SK-N-SH (cell line): ENCODE data around the gene APOM. TPM values are rescaled to one million over a fixed set of nuclear protein-coding genes. Genes with fewer than 3 reads are reported as not detected.
A peak's percentile ranks its signal among the peaks of the same experiment; 100 is the strongest.

Experiments used
- CTCF ChIA-PET: fragments of 300-600, 350-600 bp; formaldehyde crosslinking; extraction: SDS; loops from one replicate; lab custom pipeline; 2021; lab: Yijun Ruan, JAX
- POLR2A ChIA-PET: fragments of 350-600 bp; sonication (Branson Sonifier 250); formaldehyde crosslinking; extraction: SDS; loops from one replicate; lab custom pipeline; 2020; ENCODE audit warnings: antibody characterized with exemption, inconsistent platforms; lab: Yijun Ruan, JAX
- DNase-seq: peaks from one replicate; pipeline ENCODE4 v3.0.0; 2012
- H2AFZ ChIP-seq: fragments of 200-600 bp; sonication (generic); 2 replicates; pipeline ENCODE4 v1.8.1; 2016; ENCODE audit warnings: antibody characterized with exemption, mild to moderate bottlenecking, low read depth
- H3F3A ChIP-seq: fragments of 200-600 bp; sonication (generic); replicated peaks from 2 replicates; pipeline ENCODE3; 2016; ENCODE audit warnings: antibody characterized with exemption, mild to moderate bottlenecking; ENCODE audit not compliant: insufficient read depth
- H3K27ac ChIP-seq, 2 experiments: fragments of 200-500 bp in 1 of 2; fragments of 200-600 bp in 1 of 2; sonication (Bioruptor generic) in 1 of 2; sonication (generic), shearing (Covaris generic) in 1 of 2; 2 replicates each; pipeline versions ENCODE4 v1.5.1 to v1.6.1; 2014 to 2016; ENCODE audit warnings: low read depth in 2 of 2, inconsistent platforms in 1 of 2, low read length in 1 of 2, mild to moderate bottlenecking in 1 of 2, mixed read lengths in 1 of 2
- H3K27me3 ChIP-seq: fragments of 200-600 bp; sonication (generic), shearing (Covaris generic); 2 replicates; pipeline ENCODE4 v1.6.1; 2016; ENCODE audit warnings: mixed run types; ENCODE audit not compliant: insufficient read depth
- H3K36me3 ChIP-seq, 2 experiments: fragments of 200-500 bp in 1 of 2; fragments of 200-600 bp in 1 of 2; sonication (Bioruptor generic) in 1 of 2; sonication (generic) in 1 of 2; replicated peaks in 1 of 2; 2 replicates each; pipeline versions ENCODE3 to v1.5.1; 2014 to 2016; ENCODE audit warnings: low read length in 1 of 2, mild to moderate bottlenecking in 1 of 2; ENCODE audit not compliant: insufficient read depth in 2 of 2, control insufficient read depth in 1 of 2
- H3K4me1 ChIP-seq, 2 experiments: fragments of 200-500 bp in 1 of 2; fragments of 200-600 bp in 1 of 2; sonication (Bioruptor generic) in 1 of 2; sonication (generic), shearing (Covaris generic) in 1 of 2; 2 replicates each; pipeline versions ENCODE4 v1.5.1 to v1.6.1; 2014 to 2016; ENCODE audit warnings: low read depth in 1 of 2, low read length in 1 of 2, mixed run types in 1 of 2; ENCODE audit not compliant: insufficient read depth in 2 of 2, control insufficient read depth in 1 of 2
- H3K4me2 ChIP-seq: fragments of 200-600 bp; sonication (generic), shearing (Covaris generic); 2 replicates; pipeline ENCODE4 v1.6.1; 2017; ENCODE audit warnings: mixed run types
- H3K4me3 ChIP-seq, 2 experiments: fragments of 200-500 bp in 1 of 2; fragments of 200-600 bp in 1 of 2; sonication (Bioruptor generic) in 1 of 2; sonication (generic), shearing (Covaris generic) in 1 of 2; 2 replicates each; pipeline versions ENCODE4 v1.5.1 to v1.8.1; 2014 to 2016; ENCODE audit warnings: low read depth in 2 of 2, inconsistent platforms in 1 of 2, low read length in 1 of 2, mild to moderate bottlenecking in 1 of 2, mixed read lengths in 1 of 2, moderate library complexity in 1 of 2
- H3K79me2 ChIP-seq: fragments of 200-600 bp; sonication (generic); 2 replicates; pipeline ENCODE4 v1.8.1; 2017; ENCODE audit warnings: mild to moderate bottlenecking; ENCODE audit not compliant: insufficient read depth
- H3K9ac ChIP-seq: fragments of 200-600 bp; sonication (generic); 2 replicates; pipeline ENCODE4 v1.6.1; 2017; ENCODE audit warnings: mixed run types
- H3K9me2 ChIP-seq: fragments of 200-600 bp; sonication (generic); 2 replicates; pipeline ENCODE4 v1.6.1; 2017; ENCODE audit warnings: mixed run types
- H3K9me3 ChIP-seq: fragments of 200-600 bp; sonication (generic); 2 replicates; pipeline ENCODE4 v1.6.1; 2017; ENCODE audit warnings: mixed run types, mild to moderate bottlenecking, moderate library complexity
- H4K20me1 ChIP-seq: fragments of 200-600 bp; sonication (generic); 2 replicates; pipeline ENCODE4 v1.6.1; 2017; ENCODE audit warnings: mild to moderate bottlenecking, mixed run types; ENCODE audit not compliant: insufficient read depth
- CHD2 ChIP-seq: fragments of 150-350 bp; IDR thresholded peaks from 2 replicates; pipeline ENCODE4 v1.6.1; 2018; ENCODE audit warnings: low read length; ENCODE audit not compliant: partially characterized antibody
- IRF3 ChIP-seq: fragments of 150-350 bp; IDR thresholded peaks from 2 replicates; pipeline ENCODE4 v1.6.1; 2016; ENCODE audit warnings: mild to moderate bottlenecking, low read depth, low read length
- JUND ChIP-seq: IDR thresholded peaks from 2 replicates; pipeline ENCODE4 v1.4.0; 2012
- MEF2A ChIP-seq: IDR thresholded peaks from 2 replicates; pipeline ENCODE4 v1.4.0; 2012; ENCODE audit warnings: low read depth, borderline replicate concordance
- MXI1 ChIP-seq: IDR thresholded peaks from 2 replicates; pipeline ENCODE4 v1.6.1; 2012; ENCODE audit warnings: mild to moderate bottlenecking, low read depth, low read length, improper control_type of control experiment
- NRF1 ChIP-seq: IDR thresholded peaks from 2 replicates; pipeline ENCODE4 v1.6.1; 2012; ENCODE audit warnings: low read depth, mild to moderate bottlenecking, low read length
- POLR2AphosphoS5 ChIP-seq: IDR thresholded peaks from 2 replicates; pipeline ENCODE4 v1.6.1; 2012; ENCODE audit warnings: low read depth, low read length
- RAD21 ChIP-seq: IDR thresholded peaks from 2 replicates; pipeline ENCODE4 v1.6.1; 2012; ENCODE audit warnings: mild to moderate bottlenecking, low read length
- RCOR1 ChIP-seq: fragments of 150-350 bp; IDR thresholded peaks from 2 replicates; pipeline ENCODE4 v1.6.1; 2017; ENCODE audit warnings: antibody characterized with exemption, low read length
- REST ChIP-seq: IDR thresholded peaks from 2 replicates; pipeline ENCODE4 v1.6.1; 2012; ENCODE audit warnings: mild to moderate bottlenecking, low read depth, low read length, moderate library complexity
- RFX5 ChIP-seq: IDR thresholded peaks from 2 replicates; pipeline ENCODE4 v1.6.1; 2012; ENCODE audit warnings: mild to moderate bottlenecking, improper control_type of control experiment, low read length
- RXRA ChIP-seq: IDR thresholded peaks from 2 replicates; pipeline ENCODE4 v1.4.0; 2012; ENCODE audit warnings: low read depth, mild to moderate bottlenecking, borderline replicate concordance
- TAF1 ChIP-seq: IDR thresholded peaks from 2 replicates; pipeline ENCODE4 v1.6.1; 2012; ENCODE audit warnings: low read depth, mild to moderate bottlenecking, low read length, moderate library complexity, borderline replicate concordance
- TEAD4 ChIP-seq: IDR thresholded peaks from 2 replicates; pipeline ENCODE4 v1.4.0; 2012; ENCODE audit warnings: mild to moderate bottlenecking, borderline replicate concordance; ENCODE audit not compliant: insufficient read depth
- WGBS: methylation state at CpG from one replicate; pipeline ENCODE4 v1.1.6; 2017; ENCODE audit warnings: low lambda C conversion rate; 5-methylcytosine and 5-hydroxymethylcytosine counted together
- polyA plus RNA-seq, 3 experiments: library from polyadenylated mRNA; depleted of rRNA; stranded (reverse); fragments of >200 nt; gene quantifications; 2 replicates each; pipeline ENCODE4 v1.2.3, GENCODE V29; 2012

Gene APOM
- polyA plus RNA-seq, 1 of the 3 experiments (the other 2 are of a cell fraction) = 6.8 TPM

GRCh38 chr6:31636698-31637596, 18.7 kb upstream of the APOM start (continued):
- TF ChIP-seq REST = no peak

GRCh38 chr6:31639043-31639442, 16.7 kb upstream of the APOM start:
- no peak overlapping the region for H3K4me3 ChIP-seq
- TF ChIP-seq POLR2AphosphoS5 (no peak), JUND (0 out of 2 replicates have a peak, but pooled peaks have one; percentile 9), RXRA (no peak), MXI1 (no peak)
- H3K36me3 ChIP-seq = peaks cover 27 to 88% of the 10 kb centered on the region in 2 experiments
- H3K4me1 ChIP-seq = no peaks in the 10 kb centered on the region
- no peak overlapping the region for H3K4me2 ChIP-seq
- 0 out of 2 replicates have a peak, but pooled peaks cover 4% of the 10 kb centered on the region for H4K20me1 ChIP-seq
- H3K27me3 ChIP-seq = no peaks in the 10 kb centered on the region
- CTCF ChIA-PET = interaction anchor here (0.7 kb wide), 1 partner anchor 1314 kb away, joined by 3 read pairs; no protein-coding TSS in a partner anchor
- DNase-seq = no peak
- POLR2A ChIA-PET = interaction anchor here (1.0 to 2.4 kb wide), 6 partner anchors 11 to 25 kb away, joined by 3 to 10 read pairs (median 5); partner anchors contain the start of gene GPANK1
- no peaks in the 10 kb centered on the region for H3K9me3 ChIP-seq
- no peaks in the 10 kb centered on the region for H3K79me2 ChIP-seq
- WGBS = 91% methylated on average over 8 of the region's 9 CpGs
- H3K9ac ChIP-seq = no peak overlapping the region; the same call in 1 of the 2 replicates
- peak overlapping the region in 1 of 2 experiments; percentile 65; a peak in 3 of 4 replicates for H3K27ac ChIP-seq
- no peak overlapping the region for H2AFZ ChIP-seq
- H3K9me2 ChIP-seq = no peaks in the 10 kb centered on the region
- H3F3A ChIP-seq = peaks cover 58% of the 10 kb centered on the region

GRCh38 chr6:31639449-31639861, 16.2 kb upstream of the APOM start:
- no peaks in the 10 kb centered on the region for H3K9me3 ChIP-seq
- no peak overlapping the region for H3K4me2 ChIP-seq
- H3K27me3 ChIP-seq = no peaks in the 10 kb centered on the region
- no peaks in the 10 kb centered on the region for H4K20me1 ChIP-seq
- no peak overlapping the region for H2AFZ ChIP-seq
- 75% methylated on average over 9 of the region's 10 CpGs for WGBS
- no peak for TF ChIP-seq IRF3
- TF ChIP-seq JUND = no peak
- TF ChIP-seq MEF2A = no peak
- TF ChIP-seq RAD21 = no peak
- no peak for TF ChIP-seq MXI1
- TF ChIP-seq TEAD4 = no peak
- no peak for TF ChIP-seq NRF1
- TF ChIP-seq RCOR1 = no peak
- TF ChIP-seq RFX5 = no peak
- no peak for TF ChIP-seq TAF1
- no peak for TF ChIP-seq CHD2
- TF ChIP-seq REST = no peak
- peak overlapping the region in 1 of 2 experiments; percentile 65; a peak in 2 of 4 replicates for H3K27ac ChIP-seq
- H3K79me2 ChIP-seq = no peaks in the 10 kb centered on the region
- ChIA-PET CTCF (no interaction called here), POLR2A (interaction anchor here (1.0 to 2.4 kb wide), 7 partner anchors 10 to 25 kb away, joined by 3 to 10 read pairs (median 5); partner anchors contain the start of gene GPANK1)
- no peak for DNase-seq
- H3K9me2 ChIP-seq = no peaks in the 10 kb centered on the region
- H3K9ac ChIP-seq = no peak overlapping the region; the same call in 1 of the 2 replicates
- H3K36me3 ChIP-seq = peaks cover 25 to 88% of the 10 kb centered on the region in 2 experiments
- H3K4me3 ChIP-seq = no peak overlapping the region
- H3F3A ChIP-seq = peaks cover 56% of the 10 kb centered on the region
- H3K4me1 ChIP-seq = no peaks in the 10 kb centered on the region
